Measurements from ENCODE around the gene SLC10A7. TPM values are rescaled to one million over a fixed set of nuclear protein-coding genes. Genes with fewer than 3 reads are reported as not detected.

Gene SLC10A7
- total and polyA plus RNA-seq, 2 experiments from 2014 or later: 8.3 to 21.2 TPM

DNA sequence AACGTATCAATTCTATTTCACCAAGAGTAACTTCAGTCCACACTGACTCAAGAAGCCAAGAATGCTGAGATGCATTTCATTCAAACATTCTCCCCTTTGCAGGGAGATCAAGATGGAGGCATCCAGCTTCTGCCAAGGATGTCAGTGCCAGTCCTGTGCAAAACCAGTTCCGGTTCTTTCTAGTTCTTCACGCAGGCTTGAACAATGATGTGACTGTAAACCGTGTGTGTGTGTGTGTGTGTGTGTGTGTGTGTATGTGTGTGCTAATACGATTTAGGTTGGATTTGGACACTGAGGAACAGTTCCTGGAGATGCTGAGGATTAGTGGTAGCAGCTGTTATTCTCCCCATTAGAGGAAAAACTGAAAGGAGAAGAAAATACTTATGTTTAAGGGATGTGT, 307.5 kb downstream of the SLC10A7 start, which contains the start of gene REELD1:
TSS of gene REELD1 (plus strand) at position 301 of the 400 bp plus-strand sequence. CDS start 2,415 bp downstream, outside the sequence.
- no peak within 1 kb of the TSS for H2AFZ ChIP-seq
- no peaks in the 10 kb centered on the region for H3K27me3 ChIP-seq
- no peaks in the 10 kb centered on the region for H3K4me1 ChIP-seq (ENCODE audit: insufficient read depth)
- no peaks in the 10 kb centered on the region for H3K36me3 ChIP-seq (replicated peaks; ENCODE audit: insufficient read depth, low read depth)
- no peak within 1 kb of the TSS for H3K4me2 ChIP-seq
- H3K27ac ChIP-seq: no peak within 1 kb of the TSS
- no peaks in the 10 kb centered on the region for H3K9me3 ChIP-seq (ENCODE audit: low read depth)
- TF ChIP-seq EZH2 (IDR thresholded peaks at IDR 0.05; ENCODE audit: borderline replicate concordance) (no peak), EZH2phosphoT487 (IDR thresholded peaks at IDR 0.05; ENCODE audit: low read depth, severe bottlenecking, unreplicated experiment) (no peak)
- TF ChIP-seq, protein P1, sequence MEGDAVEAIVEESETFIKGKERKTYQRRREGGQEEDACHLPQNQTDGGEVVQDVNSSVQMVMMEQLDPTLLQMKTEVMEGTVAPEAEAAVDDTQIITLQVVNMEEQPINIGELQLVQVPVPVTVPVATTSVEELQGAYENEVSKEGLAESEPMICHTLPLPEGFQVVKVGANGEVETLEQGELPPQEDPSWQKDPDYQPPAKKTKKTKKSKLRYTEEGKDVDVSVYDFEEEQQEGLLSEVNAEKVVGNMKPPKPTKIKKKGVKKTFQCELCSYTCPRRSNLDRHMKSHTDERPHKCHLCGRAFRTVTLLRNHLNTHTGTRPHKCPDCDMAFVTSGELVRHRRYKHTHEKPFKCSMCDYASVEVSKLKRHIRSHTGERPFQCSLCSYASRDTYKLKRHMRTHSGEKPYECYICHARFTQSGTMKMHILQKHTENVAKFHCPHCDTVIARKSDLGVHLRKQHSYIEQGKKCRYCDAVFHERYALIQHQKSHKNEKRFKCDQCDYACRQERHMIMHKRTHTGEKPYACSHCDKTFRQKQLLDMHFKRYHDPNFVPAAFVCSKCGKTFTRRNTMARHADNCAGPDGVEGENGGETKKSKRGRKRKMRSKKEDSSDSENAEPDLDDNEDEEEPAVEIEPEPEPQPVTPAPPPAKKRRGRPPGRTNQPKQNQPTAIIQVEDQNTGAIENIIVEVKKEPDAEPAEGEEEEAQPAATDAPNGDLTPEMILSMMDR (IDR thresholded peaks at IDR 0.05; ENCODE audit: poor library complexity): no peak
- no peaks in the 10 kb centered on the region for H4K20me1 ChIP-seq (ENCODE audit: insufficient read depth, poor library complexity, severe bottlenecking)
- H3K9me2 ChIP-seq (replicated peaks; ENCODE audit: insufficient read depth): no peaks in the 10 kb centered on the region
- no peaks in the 10 kb centered on the region for H3K79me2 ChIP-seq
- WGBS (ENCODE audit: low lambda C conversion rate, missing lambda C conversion rate): 92% methylated on average over 5 of the region's 5 CpGs
- DNase-seq (ENCODE audit: low spot score): no peak
- H3K4me3 ChIP-seq: no peak within 1 kb of the TSS

DNA sequence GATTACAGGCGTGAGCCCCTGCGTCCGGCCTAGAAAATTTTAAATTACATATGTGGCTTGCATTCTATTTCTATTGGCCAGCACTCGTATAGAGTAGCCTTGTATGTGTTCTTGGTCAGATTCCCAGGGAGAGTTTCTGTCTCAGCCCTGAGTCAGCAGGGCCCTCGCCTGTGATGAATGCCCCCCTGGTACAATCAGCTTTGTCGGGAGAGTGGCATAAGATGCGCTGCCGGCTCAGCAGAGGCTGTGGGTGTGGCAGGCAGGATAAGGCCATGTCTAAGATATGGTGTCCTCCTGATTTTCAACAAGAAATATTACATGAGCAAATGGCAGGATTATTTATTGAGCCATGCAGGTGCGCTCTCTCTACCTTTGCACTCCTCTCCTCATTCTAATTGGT, 309.0 kb downstream of the SLC10A7 start:
- H2AFZ ChIP-seq: no peak overlapping the region
- no peaks in the 10 kb centered on the region for H3K79me2 ChIP-seq
- no peaks in the 10 kb centered on the region for H3K27me3 ChIP-seq
- TF ChIP-seq, protein P1 (IDR thresholded peaks at IDR 0.05; ENCODE audit: poor library complexity): no peak
- TF ChIP-seq EZH2 (IDR thresholded peaks at IDR 0.05; ENCODE audit: borderline replicate concordance): no peak
- no peak for TF ChIP-seq EZH2phosphoT487 (IDR thresholded peaks at IDR 0.05; ENCODE audit: low read depth, severe bottlenecking, unreplicated experiment)
- no peaks in the 10 kb centered on the region for H3K4me1 ChIP-seq (ENCODE audit: insufficient read depth)
- no peak overlapping the region for H3K4me3 ChIP-seq
- 94% methylated on average over 9 of the region's 9 CpGs for WGBS (ENCODE audit: low lambda C conversion rate, missing lambda C conversion rate)
- H4K20me1 ChIP-seq (ENCODE audit: insufficient read depth, poor library complexity, severe bottlenecking): no peaks in the 10 kb centered on the region
- H3K9me2 ChIP-seq (replicated peaks; ENCODE audit: insufficient read depth): no peaks in the 10 kb centered on the region
- no peaks in the 10 kb centered on the region for H3K9me3 ChIP-seq (ENCODE audit: low read depth)
- no peak overlapping the region for H3K27ac ChIP-seq
- H3K36me3 ChIP-seq (replicated peaks; ENCODE audit: insufficient read depth, low read depth): no peaks in the 10 kb centered on the region
- DNase-seq (ENCODE audit: low spot score): no peak
- H3K4me2 ChIP-seq: no peak overlapping the region

DNA sequence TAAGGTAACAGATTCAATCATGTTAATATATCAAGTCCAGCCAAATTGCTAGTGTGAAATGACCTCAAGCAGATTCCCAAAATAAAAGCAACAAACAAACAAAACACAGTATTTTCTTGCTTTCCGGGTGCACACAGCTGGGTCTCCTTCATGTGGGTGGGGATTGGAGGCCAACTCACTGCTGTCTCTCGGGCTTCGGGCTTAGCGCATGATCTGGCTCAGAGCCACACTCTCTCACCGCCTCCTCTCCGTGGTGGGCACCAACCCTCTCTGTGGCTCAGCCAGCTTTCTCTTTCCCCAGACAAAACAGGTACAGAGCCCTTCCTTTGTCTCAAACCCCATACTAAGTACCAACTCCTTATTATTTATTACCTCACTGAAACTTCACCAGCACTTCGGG, 310.3 kb downstream of the SLC10A7 start:
- TF ChIP-seq EZH2 (IDR thresholded peaks at IDR 0.05; ENCODE audit: borderline replicate concordance) (no peak), EZH2phosphoT487 (IDR thresholded peaks at IDR 0.05; ENCODE audit: low read depth, severe bottlenecking, unreplicated experiment) (no peak)
- TF ChIP-seq, protein P1 (IDR thresholded peaks at IDR 0.05; ENCODE audit: poor library complexity): no peak
- no peak overlapping the region for H2AFZ ChIP-seq
- H3K4me1 ChIP-seq (ENCODE audit: insufficient read depth): no peaks in the 10 kb centered on the region
- no peaks in the 10 kb centered on the region for H3K36me3 ChIP-seq (replicated peaks; ENCODE audit: insufficient read depth, low read depth)
- H4K20me1 ChIP-seq (ENCODE audit: insufficient read depth, poor library complexity, severe bottlenecking): no peaks in the 10 kb centered on the region
- no peaks in the 10 kb centered on the region for H3K9me2 ChIP-seq (replicated peaks; ENCODE audit: insufficient read depth)
- H3K27ac ChIP-seq: no peak overlapping the region
- no peak overlapping the region for H3K4me2 ChIP-seq
- WGBS (ENCODE audit: low lambda C conversion rate, missing lambda C conversion rate): 86% methylated on average over 7 of the region's 7 CpGs
- DNase-seq (ENCODE audit: low spot score): no peak
- H3K79me2 ChIP-seq: no peaks in the 10 kb centered on the region
- H3K4me3 ChIP-seq: no peak overlapping the region
- H3K27me3 ChIP-seq: no peaks in the 10 kb centered on the region
- no peaks in the 10 kb centered on the region for H3K9me3 ChIP-seq (ENCODE audit: low read depth)

DNA sequence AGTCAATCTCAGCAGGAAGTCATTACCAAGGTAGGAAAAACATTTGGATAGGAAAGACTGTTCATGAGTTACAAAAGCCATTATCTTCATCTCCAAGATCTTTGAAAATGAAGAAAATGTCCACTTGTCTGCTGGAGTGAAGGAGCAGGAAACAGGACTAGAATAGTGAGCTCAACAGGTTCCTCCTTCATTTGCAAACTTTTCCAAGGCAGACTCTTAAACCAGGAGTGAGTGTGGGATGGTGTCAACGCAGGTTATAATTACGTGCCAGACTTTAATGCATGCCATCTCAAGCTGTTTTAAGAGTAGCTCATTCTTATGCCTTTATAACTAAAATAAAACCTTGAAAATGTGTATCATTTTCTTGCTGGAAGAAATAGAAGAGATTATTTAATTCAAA, 310.9 kb downstream of the SLC10A7 start:
- Histone ChIP-seq H3K4me1 (ENCODE audit: insufficient read depth) (no peaks in the 10 kb centered on the region), H3K9me2 (replicated peaks; ENCODE audit: insufficient read depth) (no peaks in the 10 kb centered on the region), H3K4me3 (no peak overlapping the region), H3K27me3 (no peaks in the 10 kb centered on the region), H4K20me1 (ENCODE audit: insufficient read depth, poor library complexity, severe bottlenecking) (no peaks in the 10 kb centered on the region), H3K79me2 (no peaks in the 10 kb centered on the region), H3K27ac (no peak overlapping the region), H2AFZ (no peak overlapping the region), H3K9me3 (ENCODE audit: low read depth) (no peaks in the 10 kb centered on the region), H3K36me3 (replicated peaks; ENCODE audit: insufficient read depth, low read depth) (no peaks in the 10 kb centered on the region), H3K4me2 (no peak overlapping the region)
- WGBS (ENCODE audit: low lambda C conversion rate, missing lambda C conversion rate): 56% methylated on average over 2 of the region's 2 CpGs
- no peak for DNase-seq (ENCODE audit: low spot score)
- TF ChIP-seq EZH2phosphoT487 (IDR thresholded peaks at IDR 0.05; ENCODE audit: low read depth, severe bottlenecking, unreplicated experiment) (no peak), EZH2 (IDR thresholded peaks at IDR 0.05; ENCODE audit: borderline replicate concordance) (no peak)
- TF ChIP-seq, protein P1 (IDR thresholded peaks at IDR 0.05; ENCODE audit: poor library complexity): no peak
